ENCODE data around the gene SLC2A1.

DNA sequence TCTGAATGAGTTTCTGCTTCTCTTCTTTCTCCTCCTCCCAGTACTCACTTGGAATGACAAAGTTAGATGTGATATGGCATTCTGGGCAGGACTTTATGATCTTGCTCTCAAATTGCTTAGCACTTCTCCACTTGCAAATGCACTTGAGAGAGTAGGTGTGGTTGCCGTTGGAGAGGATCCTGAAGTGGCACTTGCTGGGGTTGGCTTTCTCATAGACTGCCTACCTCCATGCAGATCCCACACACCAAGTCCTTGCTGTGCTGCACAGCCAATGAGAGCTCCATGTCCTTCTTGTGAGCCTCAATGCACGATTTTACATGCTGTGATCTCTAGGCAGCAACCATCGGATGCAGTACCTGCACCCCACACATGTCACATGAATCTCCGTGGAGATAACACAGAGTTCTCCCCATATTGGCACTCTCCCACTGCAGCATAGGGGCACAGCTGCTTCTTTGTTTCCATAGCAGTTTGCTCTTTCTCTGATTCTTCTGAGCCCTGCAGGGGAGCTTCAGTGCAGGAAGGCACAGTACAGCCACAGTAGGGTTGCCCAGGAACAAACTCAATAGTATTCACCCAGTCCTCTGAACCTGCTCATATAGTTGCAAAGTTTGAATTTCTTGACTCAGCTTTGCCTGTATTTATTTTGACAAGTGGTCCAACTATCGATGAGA, 67.1 kb downstream of the SLC2A1 start:
- TF ChIP-seq, protein P1, sequence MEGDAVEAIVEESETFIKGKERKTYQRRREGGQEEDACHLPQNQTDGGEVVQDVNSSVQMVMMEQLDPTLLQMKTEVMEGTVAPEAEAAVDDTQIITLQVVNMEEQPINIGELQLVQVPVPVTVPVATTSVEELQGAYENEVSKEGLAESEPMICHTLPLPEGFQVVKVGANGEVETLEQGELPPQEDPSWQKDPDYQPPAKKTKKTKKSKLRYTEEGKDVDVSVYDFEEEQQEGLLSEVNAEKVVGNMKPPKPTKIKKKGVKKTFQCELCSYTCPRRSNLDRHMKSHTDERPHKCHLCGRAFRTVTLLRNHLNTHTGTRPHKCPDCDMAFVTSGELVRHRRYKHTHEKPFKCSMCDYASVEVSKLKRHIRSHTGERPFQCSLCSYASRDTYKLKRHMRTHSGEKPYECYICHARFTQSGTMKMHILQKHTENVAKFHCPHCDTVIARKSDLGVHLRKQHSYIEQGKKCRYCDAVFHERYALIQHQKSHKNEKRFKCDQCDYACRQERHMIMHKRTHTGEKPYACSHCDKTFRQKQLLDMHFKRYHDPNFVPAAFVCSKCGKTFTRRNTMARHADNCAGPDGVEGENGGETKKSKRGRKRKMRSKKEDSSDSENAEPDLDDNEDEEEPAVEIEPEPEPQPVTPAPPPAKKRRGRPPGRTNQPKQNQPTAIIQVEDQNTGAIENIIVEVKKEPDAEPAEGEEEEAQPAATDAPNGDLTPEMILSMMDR (IDR thresholded peaks at IDR 0.05), result no peak
- TF ChIP-seq POLR2AphosphoS5 (IDR thresholded peaks at IDR 0.05) (no peak), POLR2A (IDR thresholded peaks at IDR 0.05) (no peak)
